ENCODE measurements around the gene NTRK1.

Gene NTRK1

GRCh38 chr1:156838972-156839371 is 21.7 kb upstream of the NTRK1 start:
- no peak for DNase-seq (ENCODE audit: low read depth in 2 of 2)

GRCh38 chr1:156839426-156840109 is 21.1 kb upstream of the NTRK1 start:
- no peak for DNase-seq (ENCODE audit: low read depth in 2 of 2)

GRCh38 chr1:156840186-156840897 is 20.3 kb upstream of the NTRK1 start:
- DNase-seq (ENCODE audit: low read depth in 2 of 2) = no peak

- no peak for DNase-seq (ENCODE audit: low read depth in 2 of 2)
Measured at GRCh38 chr1:156840898-156841279, 19.8 kb upstream of the NTRK1 start.

GRCh38 chr1:156841295-156841855 is 19.3 kb upstream of the NTRK1 start:
- no peak for DNase-seq (ENCODE audit: low read depth in 2 of 2)

- no peak for DNase-seq (ENCODE audit: low read depth in 2 of 2)
Measured at GRCh38 chr1:156842618-156843300, 17.9 kb upstream of the NTRK1 start.

GRCh38 chr1:156844102-156844501 is 16.6 kb upstream of the NTRK1 start:
- no peak for DNase-seq (ENCODE audit: low read depth in 2 of 2)

DNA sequence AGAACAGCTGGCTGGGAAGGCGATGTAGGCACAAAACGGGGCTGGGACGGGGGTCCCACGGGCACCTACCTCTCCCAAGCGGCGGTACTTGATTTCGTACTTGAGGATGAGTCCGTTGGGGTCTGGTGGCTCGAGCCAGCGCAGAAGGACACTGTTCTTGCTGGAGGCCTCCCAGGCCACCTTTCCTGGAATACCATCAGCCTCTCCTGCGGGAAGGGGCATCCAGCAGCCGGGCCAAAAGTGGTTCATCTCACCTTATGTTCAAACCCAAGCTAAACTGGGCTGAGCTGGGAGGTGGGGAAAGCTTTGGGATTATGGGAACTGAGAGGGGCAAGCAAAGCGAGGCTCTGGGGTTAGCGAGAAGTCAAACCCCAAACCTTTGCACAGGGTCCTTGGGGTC is 16.0 kb upstream of the NTRK1 start:
- no peak for DNase-seq (ENCODE audit: low read depth in 2 of 2)

- no peak for DNase-seq (ENCODE audit: low read depth in 2 of 2)
Measured at GRCh38 chr1:156845055-156845952, 15.4 kb upstream of the NTRK1 start.

- DNase-seq (ENCODE audit: low read depth in 2 of 2) = no peak
Measured at GRCh38 chr1:156845953-156846545, 14.6 kb upstream of the NTRK1 start.

- no peak for DNase-seq (ENCODE audit: low read depth in 2 of 2)
Measured at GRCh38 chr1:156846643-156847042, 14.0 kb upstream of the NTRK1 start.

- no peak for DNase-seq (ENCODE audit: low read depth in 2 of 2)
Measured at GRCh38 chr1:156847591-156848460, 12.8 kb upstream of the NTRK1 start.

GRCh38 chr1:156848461-156849150 is 12.1 kb upstream of the NTRK1 start:
- DNase-seq (ENCODE audit: low read depth in 2 of 2) = peak in 1 of 2 donors; percentile 26

DNA sequence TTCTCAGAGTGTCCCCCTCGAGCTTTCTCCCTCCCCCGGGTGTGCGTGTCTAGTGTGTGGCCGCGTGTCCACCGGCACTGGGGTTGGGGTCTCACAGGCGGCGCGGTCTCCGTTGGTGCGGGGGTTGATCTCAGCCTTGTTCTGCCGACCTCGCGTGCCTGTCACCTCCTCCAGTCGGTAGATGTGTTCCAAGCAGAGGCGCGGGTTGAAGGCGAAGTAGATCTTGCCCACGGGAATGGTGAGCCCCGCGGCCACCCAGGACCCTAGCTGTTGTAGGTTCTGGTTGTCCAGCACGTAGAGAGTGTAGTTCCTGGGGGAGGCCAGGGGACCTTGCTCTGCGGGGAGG is 11.5 kb upstream of the NTRK1 start:
- no peak for DNase-seq (ENCODE audit: low read depth in 2 of 2)

DNA sequence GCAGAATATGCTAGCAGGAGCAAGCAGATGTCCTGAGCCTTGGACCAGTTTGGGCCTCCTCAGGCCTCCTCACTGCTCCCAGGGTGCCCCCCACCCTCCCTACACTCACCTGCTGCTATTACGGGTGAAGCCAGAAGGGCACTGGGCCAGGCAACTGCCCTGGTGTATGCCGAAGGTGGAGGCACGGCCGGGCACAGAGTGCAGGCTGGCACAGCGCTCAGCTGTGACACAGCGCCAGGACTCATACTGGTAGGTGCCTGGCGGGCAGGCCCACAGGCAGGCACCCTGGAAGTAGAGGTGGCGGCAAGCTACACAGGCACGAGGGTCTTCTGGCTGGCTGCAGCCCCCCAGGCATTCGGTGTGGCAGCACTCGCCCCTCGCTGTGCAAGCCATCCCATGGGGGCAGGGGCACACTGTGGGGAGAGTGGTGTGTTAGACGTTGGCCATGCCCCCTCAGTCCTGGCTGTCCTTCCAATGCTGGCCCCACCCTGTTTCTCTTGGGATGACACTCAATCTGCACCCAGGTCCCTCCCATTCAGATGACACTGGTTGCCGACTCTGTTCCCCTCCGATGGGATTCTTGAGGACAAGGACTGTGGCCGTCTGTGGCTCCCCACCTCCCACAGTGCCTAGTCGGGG is 8.8 kb upstream of the NTRK1 start:
- no peak for DNase-seq (ENCODE audit: low read depth in 2 of 2)

DNA sequence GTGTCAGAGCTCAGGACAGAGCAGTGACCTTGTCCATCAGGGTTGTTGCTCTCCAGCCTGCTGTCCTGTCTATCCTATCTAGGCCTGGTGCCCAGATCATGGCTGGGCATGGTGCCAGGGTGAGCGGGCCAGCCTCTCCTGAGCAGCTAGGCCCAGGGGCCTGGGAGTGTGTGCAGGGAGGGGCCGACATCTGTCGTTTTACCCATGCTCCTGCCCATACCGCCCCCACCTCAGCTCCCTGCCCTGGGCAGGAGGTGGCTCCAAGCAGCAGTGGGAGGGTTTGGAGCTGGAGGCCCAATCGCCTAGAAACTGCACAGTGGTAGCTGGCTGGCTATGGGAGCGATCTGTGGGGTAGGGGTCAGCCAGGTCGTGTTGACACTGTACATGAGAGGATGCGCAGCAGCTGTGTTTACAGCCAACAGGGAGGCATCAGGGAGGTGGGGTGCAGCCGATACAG is 8.2 kb upstream of the NTRK1 start:
- DNase-seq (ENCODE audit: low read depth in 2 of 2) = no peak

- DNase-seq (ENCODE audit: low read depth in 2 of 2) = no peak
Measured at GRCh38 chr1:156853761-156854160, 6.9 kb upstream of the NTRK1 start.

DNA sequence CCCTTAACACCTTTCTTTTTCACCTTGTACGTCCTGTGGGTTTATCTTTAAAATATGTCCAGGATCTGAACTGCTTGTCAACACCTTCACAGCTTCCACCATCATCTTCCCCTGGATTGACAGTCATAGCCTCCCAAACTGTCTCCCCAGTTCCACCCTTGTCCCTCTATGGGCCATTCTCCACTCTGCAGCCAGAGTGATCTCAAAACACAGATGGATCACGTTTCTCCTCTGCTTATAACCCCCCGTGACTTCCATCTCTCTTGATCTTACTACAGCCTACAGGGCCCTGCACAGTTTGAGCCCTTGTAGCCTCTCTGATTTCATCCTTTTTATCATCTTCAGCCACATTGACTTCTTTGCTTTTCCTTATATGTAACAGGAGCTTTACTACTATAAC is 6.0 kb upstream of the NTRK1 start:
- no peak for DNase-seq (ENCODE audit: low read depth in 2 of 2)

GRCh38 chr1:156856282-156856785 is 4.3 kb upstream of the NTRK1 start:
- DNase-seq (ENCODE audit: low read depth in 2 of 2) = no peak

All from stimulated activated CD8-positive, alpha-beta memory T cell treated with anti-CD3 and anti-CD28 coated beads, Interleukin-15, amount 100 ng/mL, for 4 hours (primary cell).